Neural crest cell (in vitro differentiated cells): ENCODE results near the gene C6orf120. TPM values are rescaled to one million over a fixed set of nuclear protein-coding genes. Genes with fewer than 3 reads are reported as not detected.

Experiments used
- DNase-seq: peaks from one replicate; pipeline ENCODE4 v3.0.0; 2021; ENCODE audit warnings: low read depth, mixed read lengths, low spot score
- H3K27ac Mint-ChIP-seq: one replicate; pipeline ENCODE4 v1.8.0; 2021; ENCODE audit warnings: mild to moderate bottlenecking, mixed read lengths; ENCODE audit not compliant: unreplicated experiment
- H3K27me3 Mint-ChIP-seq: 2 replicates; pipeline ENCODE4 v1.8.0; 2021; ENCODE audit warnings: low read depth, mild to moderate bottlenecking, mixed read lengths
- H3K36me3 Mint-ChIP-seq: 2 replicates; pipeline ENCODE4 v1.8.0; 2021; ENCODE audit warnings: low read depth, mild to moderate bottlenecking, mixed read lengths
- H3K4me1 Mint-ChIP-seq: 2 replicates; pipeline ENCODE4 v1.8.0; 2021; ENCODE audit warnings: mixed read lengths
- H3K4me3 Mint-ChIP-seq: one replicate; pipeline ENCODE4 v1.8.0; 2021; ENCODE audit warnings: mild to moderate bottlenecking, mixed read lengths
- H3K9me3 Mint-ChIP-seq: 2 replicates; pipeline ENCODE4 v1.8.0; 2021; ENCODE audit warnings: mixed read lengths
- CTCF ChIP-seq: fragments of 200-600 bp; sonication (generic); conservative IDR thresholded peaks from 2 replicates; pipeline ENCODE4 v1.5.0; 2021; ENCODE audit warnings: antibody characterized with exemption, mild to moderate bottlenecking
- total RNA-seq: library from RNA; stranded (reverse); gene quantifications from 2 replicates; pipeline ENCODE4 v1.2.1, GENCODE V29; 2021

The C6orf120 gene
- total RNA-seq, 1 donor from 2014 or later: 28.7 TPM

- Mint-ChIP-seq H3K4me1 (peaks cover 45% of the 10 kb centered on the region), H3K4me3 (peak overlapping the region; percentile 36), H3K36me3 (no peaks in the 10 kb centered on the region), H3K27ac (no peak overlapping the region), H3K27me3 (peaks cover 3% of the 10 kb centered on the region), H3K9me3 (no peaks in the 10 kb centered on the region)
- DNase-seq: no peak
- TF ChIP-seq CTCF: peak; percentile 35
These were observed 18.4 kb downstream of the C6orf120 start for GRCh38 chr6:169720207-169720855.

- no peak overlapping the region for H3K27ac Mint-ChIP-seq
- peaks cover 65% of the 10 kb centered on the region for H3K4me1 Mint-ChIP-seq
- DNase-seq: peak; percentile 10
- TF ChIP-seq CTCF: no peak
- peak overlapping the region; percentile 93 for H3K4me3 Mint-ChIP-seq
- H3K9me3 Mint-ChIP-seq: no peaks in the 10 kb centered on the region
- peaks cover 2% of the 10 kb centered on the region for H3K36me3 Mint-ChIP-seq
- peaks cover 3% of the 10 kb centered on the region for H3K27me3 Mint-ChIP-seq
These were observed 20.7 kb downstream of the C6orf120 start for GRCh38 chr6:169722362-169723199.

GRCh38 chr6:169723200-169723909 lies 21.4 kb downstream of the C6orf120 start:
- H3K27ac Mint-ChIP-seq: no peak overlapping the region
- TF ChIP-seq CTCF: no peak
- peak; percentile 43 for DNase-seq
- peaks cover 71% of the 10 kb centered on the region for H3K4me1 Mint-ChIP-seq
- H3K4me3 Mint-ChIP-seq: peak overlapping the region; percentile 93
- H3K9me3 Mint-ChIP-seq: no peaks in the 10 kb centered on the region
- H3K36me3 Mint-ChIP-seq: peaks cover 2% of the 10 kb centered on the region
- H3K27me3 Mint-ChIP-seq: peaks cover 3% of the 10 kb centered on the region

GRCh38 chr6:169723991-169724493 lies 22.1 kb downstream of the C6orf120 start:
- H3K4me1 Mint-ChIP-seq: peaks cover 75% of the 10 kb centered on the region
- H3K36me3 Mint-ChIP-seq: peaks cover 2% of the 10 kb centered on the region

More at GRCh38 chr6:169723991-169724493, 22.1 kb downstream of the C6orf120 start:
- DNase-seq: peak; percentile 34
- Mint-ChIP-seq H3K27me3 (peaks cover 3% of the 10 kb centered on the region), H3K9me3 (no peaks in the 10 kb centered on the region), H3K4me3 (no peak overlapping the region), H3K27ac (no peak overlapping the region)
- no peak for TF ChIP-seq CTCF
